ENCODE data around the gene BNIP3. TPM values are rescaled to one million over a fixed set of nuclear protein-coding genes. Genes with fewer than 3 reads are reported as not detected.
"Not testable (repeated sequence)": the region's sequence is repeated elsewhere in the genome, so short reads cannot be mapped to it uniquely, and the experiment has no call there.

BNIP3 gene
- total RNA-seq, 2 experiments from 2014 or later, result 200 to 256 TPM

DNA sequence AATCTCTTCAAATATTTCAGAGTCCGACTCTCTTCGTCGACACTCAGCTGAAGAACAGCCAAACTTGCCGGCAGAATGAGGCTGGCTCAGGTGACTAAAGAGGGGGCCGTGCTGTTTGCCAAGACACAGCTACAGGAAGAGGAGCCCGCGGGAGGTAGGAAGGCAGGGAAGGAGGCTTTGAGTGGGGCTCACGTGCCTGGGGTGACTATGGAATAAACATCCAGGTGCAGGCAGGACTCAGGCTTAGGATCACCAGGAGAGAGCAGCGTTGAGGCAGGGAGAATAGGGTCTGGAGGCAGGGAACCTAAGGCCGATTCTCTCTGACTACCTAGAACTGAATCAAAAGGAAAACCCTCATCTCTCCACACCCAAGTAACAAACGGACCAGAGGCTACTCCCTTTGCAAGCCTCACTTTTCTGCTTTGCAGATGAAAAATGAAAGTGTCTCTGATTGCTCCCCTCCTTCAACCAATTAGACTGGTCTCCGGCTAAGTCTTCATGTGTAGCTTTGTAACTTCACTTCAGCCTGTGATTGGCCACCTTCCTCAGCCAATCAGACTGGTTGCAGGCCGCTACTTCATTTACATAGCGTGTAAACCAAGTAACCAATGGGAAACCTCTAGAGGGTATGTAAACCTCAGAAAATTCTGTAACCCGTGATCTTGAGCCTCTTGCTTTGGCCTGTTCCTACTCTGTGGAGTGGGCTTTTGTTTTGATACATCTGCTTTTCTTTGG, 19.7 kb upstream of the BNIP3 start:
- POLR2A ChIA-PET, result interaction anchor here (0.8 kb wide), 1 partner anchor 19 kb away, joined by 4 read pairs; no protein-coding TSS in a partner anchor
- no peaks in the 10 kb centered on the region for H3K27me3 Mint-ChIP-seq
- CTCF ChIA-PET, result interaction anchor here (0.6 to 3.1 kb wide), 2 partner anchors 11 to 21 kb away, joined by 3 to 10 read pairs; no protein-coding TSS in a partner anchor
- intact Hi-C loops (cut with DNase I, micrococcal nuclease), result no loop called here
- H3K4me3 Mint-ChIP-seq, result peak overlapping the region; percentile 6
- H3K27ac Mint-ChIP-seq, result no peak overlapping the region
- peaks cover 8% of the 10 kb centered on the region for H3K4me1 Mint-ChIP-seq
- no peak for DNase-seq
- H3K36me3 Mint-ChIP-seq (ENCODE audit: low read depth), result peaks cover 4% of the 10 kb centered on the region
- no peaks in the 10 kb centered on the region for H3K9me3 Mint-ChIP-seq (ENCODE audit: low read depth)
- ATAC-seq, result peak; percentile 79

DNA sequence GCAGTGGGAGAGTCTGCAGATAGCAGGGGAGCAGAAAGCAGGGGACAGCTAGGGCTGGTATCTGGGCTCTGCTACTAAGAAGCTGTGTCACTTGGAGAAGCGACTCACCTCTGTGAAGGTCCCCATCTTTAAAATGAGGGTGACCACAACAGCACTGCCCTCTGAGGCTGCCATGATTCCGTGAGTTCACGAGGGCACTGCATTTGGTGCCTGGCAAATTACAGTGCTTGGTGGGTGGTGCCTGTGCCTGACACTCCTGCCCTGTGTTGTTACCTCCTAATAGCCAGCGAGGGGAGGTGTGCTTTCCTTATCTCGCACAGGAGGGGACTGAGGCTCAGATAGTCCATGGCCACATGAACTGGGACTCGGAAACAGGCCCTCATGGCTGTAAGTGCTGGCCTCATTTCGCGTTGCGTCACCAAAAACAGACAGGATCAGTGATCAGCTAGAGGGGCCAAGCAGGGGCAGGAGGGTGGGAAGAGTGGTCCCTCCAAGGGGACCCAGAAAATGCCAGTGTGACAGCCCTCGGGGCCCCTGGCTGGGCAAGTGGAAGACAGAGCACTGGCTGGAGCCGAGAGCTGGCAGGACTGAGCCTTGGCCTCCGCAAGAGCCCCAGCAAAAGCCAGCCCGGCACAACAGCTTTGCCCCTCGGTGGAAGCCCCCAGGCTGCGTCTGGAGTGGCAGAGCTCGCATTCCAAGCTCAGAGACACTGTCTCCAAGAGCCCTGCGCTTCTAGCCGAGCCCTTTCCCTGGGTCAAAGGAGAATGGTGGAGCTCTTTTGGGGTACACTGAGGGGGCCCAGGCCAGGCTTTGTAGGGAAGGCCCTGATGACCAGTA, 17.3 kb upstream of the BNIP3 start:
- no peak overlapping the region for H3K27ac Mint-ChIP-seq
- ATAC-seq, result no peak
- intact Hi-C loops (cut with DNase I, micrococcal nuclease), result no loop called here
- POLR2A ChIA-PET, result no interaction called here
- no peak overlapping the region for H3K4me3 Mint-ChIP-seq
- no peak for DNase-seq
- H3K9me3 Mint-ChIP-seq (ENCODE audit: low read depth), result no peaks in the 10 kb centered on the region
- H3K27me3 Mint-ChIP-seq, result no peaks in the 10 kb centered on the region
- H3K4me1 Mint-ChIP-seq, result no peaks in the 10 kb centered on the region
- no peaks in the 10 kb centered on the region for H3K36me3 Mint-ChIP-seq (ENCODE audit: low read depth)
- CTCF ChIA-PET, result interaction anchor here (1.6 kb wide), 1 partner anchor 24 kb away, joined by 4 read pairs; no protein-coding TSS in a partner anchor

DNA sequence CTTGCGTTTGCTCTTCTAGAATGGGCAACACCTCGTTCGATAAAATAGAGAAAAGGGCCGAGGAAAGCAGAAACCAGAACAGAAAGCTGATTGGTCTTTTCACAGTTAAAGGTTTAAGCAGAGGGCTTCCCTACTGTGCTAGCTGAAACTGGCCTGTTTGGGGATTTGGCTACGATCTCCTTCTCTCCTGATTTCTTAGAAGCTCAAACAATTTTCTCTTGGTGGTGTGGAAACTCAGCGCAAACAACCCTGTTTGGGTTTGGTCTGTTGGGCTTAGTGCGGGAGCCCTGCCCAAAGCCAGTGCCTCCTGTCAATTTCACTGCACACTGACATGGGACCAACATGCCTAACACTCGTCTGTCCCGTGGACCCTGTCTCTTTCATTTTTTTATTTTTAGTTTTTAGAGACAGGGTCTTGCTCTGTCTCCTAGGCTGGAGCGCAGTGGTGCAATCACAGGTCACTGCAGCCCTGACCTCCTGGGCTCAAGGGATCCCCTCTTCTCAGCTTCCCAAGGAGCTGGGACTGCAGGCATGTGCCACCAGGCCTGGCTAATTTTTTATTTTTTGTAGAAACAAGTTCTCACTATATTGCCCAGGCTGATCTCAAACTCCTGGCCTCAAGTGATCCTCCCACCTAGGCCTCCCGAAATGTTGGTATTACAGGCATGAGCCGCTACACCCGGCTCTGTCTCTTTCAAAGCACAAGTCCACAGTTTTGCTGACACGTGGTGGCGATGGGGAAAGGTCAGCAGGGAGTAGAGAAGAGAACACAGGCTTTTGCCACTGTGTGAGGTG, 16.5 kb upstream of the BNIP3 start:
- H3K27ac Mint-ChIP-seq, result no peak overlapping the region
- CTCF ChIA-PET, result no interaction called here
- DNase-seq (no peak), ATAC-seq (no peak)
- no peaks in the 10 kb centered on the region for H3K9me3 Mint-ChIP-seq (ENCODE audit: low read depth)
- no peak overlapping the region for H3K4me3 Mint-ChIP-seq
- H3K4me1 Mint-ChIP-seq, result no peaks in the 10 kb centered on the region
- intact Hi-C loops (cut with DNase I, micrococcal nuclease), result no loop called here
- POLR2A ChIA-PET, result no interaction called here
- no peaks in the 10 kb centered on the region for H3K27me3 Mint-ChIP-seq
- H3K36me3 Mint-ChIP-seq (ENCODE audit: low read depth), result no peaks in the 10 kb centered on the region

DNA sequence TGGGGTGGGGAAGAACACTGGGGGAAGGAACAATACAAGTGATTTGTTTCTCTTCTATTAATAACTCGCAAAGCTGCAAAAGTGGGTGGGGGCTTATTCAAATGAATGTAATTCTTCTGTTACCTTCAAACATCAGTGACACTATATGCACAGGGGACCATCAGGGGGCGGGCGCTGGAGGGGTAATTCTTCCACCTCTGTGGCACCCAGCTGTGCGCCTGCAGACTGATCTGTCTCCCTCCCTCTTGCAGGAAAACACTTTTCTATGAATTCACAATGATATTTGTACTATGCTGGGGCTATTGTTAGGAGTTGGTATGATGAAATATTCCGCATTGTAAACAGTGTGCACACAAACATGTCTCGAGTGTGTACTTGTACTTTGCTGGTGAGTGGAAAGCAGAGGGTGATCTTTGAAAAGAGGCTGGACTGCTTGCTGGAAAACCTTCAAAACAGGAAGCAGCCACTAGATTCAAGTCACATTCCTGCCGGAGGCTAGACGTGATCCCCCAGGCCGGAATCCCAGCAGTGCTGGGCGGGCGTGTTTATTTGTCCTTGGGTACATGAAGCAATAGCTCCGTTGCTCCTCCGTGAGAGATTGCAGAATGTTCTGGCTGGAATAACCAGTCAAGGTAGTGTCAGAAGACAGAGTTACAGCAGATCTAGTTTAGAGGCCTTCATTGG, 15.8 kb upstream of the BNIP3 start:
- no peaks in the 10 kb centered on the region for H3K27me3 Mint-ChIP-seq
- POLR2A ChIA-PET, result no interaction called here
- intact Hi-C loops (cut with DNase I, micrococcal nuclease), result no loop called here

DNA sequence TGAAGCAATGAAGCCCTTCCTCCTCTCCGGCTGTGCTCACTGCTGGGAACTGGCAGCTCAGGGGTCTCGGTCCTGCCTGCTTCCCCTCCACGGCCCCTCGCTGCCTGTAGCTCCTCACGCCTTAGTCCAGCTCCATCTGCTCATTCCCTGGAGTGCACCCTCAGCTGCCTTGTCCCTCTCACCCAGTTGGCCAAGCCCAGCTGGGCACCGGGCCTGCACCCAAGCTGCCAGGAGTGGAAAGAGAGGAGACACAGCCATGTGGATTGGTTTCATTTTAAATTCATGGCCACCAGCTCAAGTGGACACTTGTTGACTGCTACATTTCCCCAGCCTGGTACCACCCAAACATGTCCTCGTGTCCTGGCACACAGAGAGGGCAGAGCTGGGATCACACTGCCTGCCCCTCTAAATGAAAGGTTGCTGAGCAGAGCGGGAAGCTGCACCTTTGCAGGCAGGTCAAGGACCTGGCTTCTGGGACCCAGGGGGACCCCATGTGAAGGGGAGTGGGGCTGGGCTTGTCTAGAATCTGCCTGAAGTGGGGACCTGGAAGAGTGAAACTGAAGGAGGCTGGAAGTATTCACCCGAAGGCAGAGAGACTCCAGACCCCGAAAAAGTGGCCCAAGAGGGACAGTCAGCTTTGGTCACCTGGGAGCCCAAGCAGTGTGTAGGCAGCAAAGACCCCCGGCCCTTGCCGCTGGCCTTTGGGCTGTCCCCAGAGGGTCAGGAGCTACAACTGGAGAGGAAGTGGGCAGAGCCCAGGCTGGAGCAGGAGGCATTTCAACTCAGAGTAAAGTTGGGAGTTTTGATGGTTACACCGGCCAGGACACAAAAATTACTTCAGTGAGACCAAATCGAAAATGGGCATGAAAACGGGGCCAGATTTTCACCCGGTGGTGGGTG, 15.0 kb upstream of the BNIP3 start:
- ATAC-seq, result no peak
- no peak for DNase-seq
- intact Hi-C loops (cut with DNase I, micrococcal nuclease), result no loop called here
- ChIA-PET POLR2A (no interaction called here), CTCF (interaction anchor here (0.6 kb wide), 1 partner anchor 108 kb away, joined by 3 read pairs; no protein-coding TSS in a partner anchor)
- Mint-ChIP-seq H3K4me3 (no peak overlapping the region), H3K4me1 (no peaks in the 10 kb centered on the region), H3K36me3 (ENCODE audit: low read depth) (no peaks in the 10 kb centered on the region), H3K27me3 (no peaks in the 10 kb centered on the region), H3K27ac (no peak overlapping the region), H3K9me3 (ENCODE audit: low read depth) (no peaks in the 10 kb centered on the region)

More for the DNA sequence above, 15.8 kb upstream of the BNIP3 start:
- Mint-ChIP-seq H3K9me3 (ENCODE audit: low read depth) (no peaks in the 10 kb centered on the region), H3K27ac (no peak overlapping the region), H3K36me3 (ENCODE audit: low read depth) (no peaks in the 10 kb centered on the region), H3K4me3 (no peak overlapping the region), H3K4me1 (no peaks in the 10 kb centered on the region)
- CTCF ChIA-PET, result interaction anchor here (0.6 kb wide), 1 partner anchor 109 kb away, joined by 3 read pairs; no protein-coding TSS in a partner anchor
- ATAC-seq (no peak), DNase-seq (no peak)

DNA sequence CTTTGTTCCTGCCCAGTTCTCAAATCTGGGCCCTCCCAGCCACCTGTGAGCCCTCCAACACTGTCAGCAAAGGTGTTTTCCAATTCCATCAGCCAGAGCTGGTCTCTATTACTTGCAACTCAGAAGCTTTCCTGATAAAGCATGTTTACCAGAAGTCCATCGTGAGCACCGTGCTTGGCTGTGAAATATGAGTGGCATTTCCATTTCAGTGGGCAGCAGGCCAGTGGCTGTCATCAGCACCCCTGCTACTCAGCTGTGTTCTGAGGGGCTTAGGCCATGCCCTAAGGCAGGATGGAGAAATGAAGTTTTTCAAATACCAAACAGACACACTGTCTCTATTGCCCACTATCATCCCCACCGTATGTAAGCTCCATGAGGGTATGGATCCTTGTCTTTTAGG, 12.7 kb upstream of the BNIP3 start:
- Mint-ChIP-seq H3K4me1 (no peaks in the 10 kb centered on the region), H3K9me3 (ENCODE audit: low read depth) (no peaks in the 10 kb centered on the region), H3K27me3 (no peaks in the 10 kb centered on the region), H3K36me3 (ENCODE audit: low read depth) (no peaks in the 10 kb centered on the region), H3K27ac (no peak overlapping the region), H3K4me3 (no peak overlapping the region)
- intact Hi-C loops (cut with DNase I, micrococcal nuclease), result no loop called here
- ChIA-PET POLR2A (no interaction called here), CTCF (interaction anchor here (2.5 kb wide), 1 partner anchor 28 kb away, joined by 9 read pairs; no protein-coding TSS in a partner anchor)
- no peak for DNase-seq
- ATAC-seq, result no peak

DNA sequence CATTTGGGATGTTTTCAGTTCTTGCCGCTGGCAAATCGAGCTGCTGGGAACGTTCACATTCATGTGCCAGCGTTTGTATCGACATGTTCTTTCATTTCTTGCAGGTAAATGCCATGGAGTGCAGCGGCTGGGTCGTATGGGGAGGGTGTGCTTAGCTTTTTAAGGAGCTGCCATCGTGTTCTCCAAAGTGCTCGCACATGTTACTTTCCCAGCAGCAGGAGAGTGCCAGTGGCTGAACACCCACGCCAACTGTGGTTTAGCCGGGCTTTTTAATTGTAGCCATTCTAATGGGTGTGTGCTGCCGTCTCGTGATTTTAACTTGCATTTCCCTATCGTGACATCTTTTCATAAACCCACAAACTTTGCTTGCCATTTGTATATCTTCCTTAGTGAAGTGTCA, 11.6 kb upstream of the BNIP3 start:
- CTCF ChIA-PET, result interaction anchor here (0.6 to 2.5 kb wide), 2 partner anchors 29 to 96 kb away, joined by 4 to 9 read pairs; no protein-coding TSS in a partner anchor
- no peaks in the 10 kb centered on the region for H3K36me3 Mint-ChIP-seq (ENCODE audit: low read depth)
- H3K4me1 Mint-ChIP-seq, result no peaks in the 10 kb centered on the region
- ATAC-seq, result no peak
- no peak overlapping the region for H3K4me3 Mint-ChIP-seq
- POLR2A ChIA-PET, result no interaction called here
- no peak overlapping the region for H3K27ac Mint-ChIP-seq
- no peak for DNase-seq
- H3K27me3 Mint-ChIP-seq, result no peaks in the 10 kb centered on the region
- intact Hi-C loops (cut with DNase I, micrococcal nuclease), result no loop called here
- H3K9me3 Mint-ChIP-seq (ENCODE audit: low read depth), result no peaks in the 10 kb centered on the region

DNA sequence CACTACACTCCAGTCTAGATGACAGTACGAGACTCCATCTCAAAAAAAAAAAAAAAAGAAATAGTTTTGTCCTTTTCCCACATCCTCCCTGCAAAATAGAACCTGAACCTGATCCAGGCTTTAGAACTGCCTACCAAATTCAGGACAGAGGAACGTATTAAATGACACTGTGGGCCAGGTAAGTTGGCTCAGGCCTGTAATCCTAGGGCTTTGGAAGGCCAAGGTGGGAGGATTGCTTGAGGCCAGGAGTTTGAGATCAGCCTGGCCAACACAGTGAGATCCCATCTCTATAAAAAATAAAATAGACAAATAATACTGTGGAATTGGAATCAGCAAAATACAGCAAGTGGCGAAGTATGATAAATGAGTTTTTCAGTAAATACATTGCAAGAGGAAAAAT, 10.0 kb upstream of the BNIP3 start:
- no peak for DNase-seq
- CTCF ChIA-PET, result no interaction called here
- POLR2A ChIA-PET, result no interaction called here
- Mint-ChIP-seq H3K27me3 (no peaks in the 10 kb centered on the region), H3K36me3 (ENCODE audit: low read depth) (peaks cover 3% of the 10 kb centered on the region), H3K9me3 (ENCODE audit: low read depth) (peaks cover 4% of the 10 kb centered on the region), H3K4me3 (no peak overlapping the region), H3K4me1 (no peaks in the 10 kb centered on the region), H3K27ac (no peak overlapping the region)
- ATAC-seq, result no peak
- intact Hi-C loops (cut with DNase I, micrococcal nuclease), result no loop called here

DNA sequence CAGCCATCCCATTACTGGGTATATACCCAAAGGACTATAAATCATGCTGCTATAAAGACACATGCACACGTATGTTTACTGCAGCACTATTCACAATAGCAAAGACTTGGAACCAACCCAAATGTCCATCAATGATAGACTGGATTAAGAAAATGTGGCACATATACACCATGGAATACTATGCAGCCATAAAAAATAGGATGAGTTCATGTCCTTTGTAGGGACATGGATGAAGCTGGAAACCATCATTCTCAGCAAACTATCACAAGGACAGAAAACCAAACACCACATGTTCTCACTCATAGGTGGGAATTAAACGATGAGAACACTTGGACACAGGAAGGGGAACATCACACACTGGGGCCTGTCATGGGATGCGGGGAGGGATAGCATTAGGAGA, 6.1 kb upstream of the BNIP3 start:
- H3K36me3 Mint-ChIP-seq (ENCODE audit: low read depth); POLR2A ChIA-PET; H3K27me3 Mint-ChIP-seq; ATAC-seq; H3K27ac Mint-ChIP-seq; H3K4me1 Mint-ChIP-seq; CTCF ChIA-PET; H3K9me3 Mint-ChIP-seq (ENCODE audit: low read depth); DNase-seq; H3K4me3 Mint-ChIP-seq; intact Hi-C loops (cut with DNase I, micrococcal nuclease): not testable (repeated sequence)

DNA sequence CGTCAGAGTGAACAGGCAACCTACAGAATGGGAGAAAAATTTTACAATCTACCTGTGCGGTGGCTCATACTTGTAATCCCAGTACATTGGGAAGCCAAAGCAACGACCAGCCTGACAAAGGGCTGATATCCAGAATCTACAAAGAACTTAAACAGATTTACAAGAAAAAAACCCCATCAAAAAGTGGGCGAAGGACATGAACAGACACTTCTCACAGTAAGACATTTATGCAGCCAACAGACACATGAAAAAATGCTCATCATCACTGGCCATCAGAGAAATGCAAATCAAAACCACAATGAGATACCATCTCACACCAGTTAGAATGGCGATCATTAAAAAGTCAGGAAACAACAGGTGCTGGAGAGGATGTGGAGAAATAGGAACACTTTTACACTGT, 5.6 kb upstream of the BNIP3 start:
- H3K9me3 Mint-ChIP-seq (ENCODE audit: low read depth); ATAC-seq; POLR2A ChIA-PET: not testable (repeated sequence)

More for the DNA sequence above, 5.6 kb upstream of the BNIP3 start:
- DNase-seq; H3K4me3 Mint-ChIP-seq; intact Hi-C loops (cut with DNase I, micrococcal nuclease); H3K4me1 Mint-ChIP-seq; H3K36me3 Mint-ChIP-seq (ENCODE audit: low read depth); CTCF ChIA-PET; H3K27me3 Mint-ChIP-seq; H3K27ac Mint-ChIP-seq: not testable (repeated sequence)

Data from activated CD4-positive, alpha-beta T cell treated with anti-CD3 and anti-CD28 coated beads for 36 hours (primary cell).